Hematopoietic multipotent progenitor cell treated with erythropoietin and hydrocortisone succinate and interleukin-3 and kit ligand, for 17 days (in vitro differentiated cells): ENCODE results near the gene KRTCAP2.
"Not testable (repeated sequence)": the region's sequence is repeated elsewhere in the genome, so short reads cannot be mapped to it uniquely, and the experiment has no call there.

Experiments used
- DNase-seq: peaks from one replicate; pipeline ENCODE4 v3.0.0-alpha.2; 2015; ENCODE audit warnings: low spot score

The KRTCAP2 gene

GRCh38 chr1:155199792-155200191 is 26.7 kb upstream of the KRTCAP2 start:
- DNase-seq = no peak

- DNase-seq = no peak
These were observed 25.4 kb upstream of the KRTCAP2 start for GRCh38 chr1:155198547-155198906.

- no peak for DNase-seq
These were observed 24.9 kb upstream of the KRTCAP2 start for GRCh38 chr1:155197901-155198546.

- DNase-seq = no peak
These were observed 24.0 kb upstream of the KRTCAP2 start for GRCh38 chr1:155196893-155197638.

GRCh38 chr1:155196103-155196892 is 23.2 kb upstream of the KRTCAP2 start:
- DNase-seq = no peak

- no peak for DNase-seq
These were observed 22.3 kb upstream of the KRTCAP2 start for GRCh38 chr1:155195201-155196102.

- not testable (repeated sequence) for DNase-seq
These were observed 20.8 kb upstream of the KRTCAP2 start for GRCh38 chr1:155193991-155194240.

- DNase-seq = peak; percentile 84
These were observed 20.3 kb upstream of the KRTCAP2 start for GRCh38 chr1:155193275-155193990.

GRCh38 chr1:155192346-155193274 is 19.5 kb upstream of the KRTCAP2 start:
- DNase-seq = no peak

GRCh38 chr1:155191904-155192303 is 18.8 kb upstream of the KRTCAP2 start:
- DNase-seq = no peak

- not testable (repeated sequence) for DNase-seq
These were observed 16.8 kb upstream of the KRTCAP2 start for GRCh38 chr1:155189926-155190325.

GRCh38 chr1:155188268-155188667 is 15.2 kb upstream of the KRTCAP2 start:
- no peak for DNase-seq

GRCh38 chr1:155187456-155187891 is 14.4 kb upstream of the KRTCAP2 start:
- DNase-seq = no peak

- DNase-seq = no peak
These were observed 13.8 kb upstream of the KRTCAP2 start for GRCh38 chr1:155186794-155187455.

GRCh38 chr1:155186067-155186793 is 13.1 kb upstream of the KRTCAP2 start:
- DNase-seq = no peak

GRCh38 chr1:155185783-155186066 is 12.6 kb upstream of the KRTCAP2 start:
- DNase-seq = no peak

GRCh38 chr1:155184835-155185782 is 12.0 kb upstream of the KRTCAP2 start:
- DNase-seq = no peak

- no peak for DNase-seq
These were observed 11.3 kb upstream of the KRTCAP2 start for GRCh38 chr1:155184351-155184811.
